Cardiac fibroblast (primary cell): ENCODE measurements around the gene ELP5.
A peak's percentile ranks its signal among the peaks of the same experiment; 100 is the strongest.

Experiments
- DNase-seq, 2 donors: peaks; one replicate each; pipeline versions ENCODE4 v3.0.0 to v3.0.0-alpha.2; 2010; ENCODE audit warnings: low read depth in 2 of 2
- H3K4me3 ChIP-seq, 2 donors: replicated peaks in 1 of 2; 1 replicate in 1 of 2; 2 replicates in 1 of 2; pipeline ENCODE4 v1.5.1; 2011; ENCODE audit warnings: low read depth in 2 of 2, low read length in 2 of 2, mild to moderate bottlenecking in 2 of 2, moderate library complexity in 1 of 2
- TF ChIP-seq, protein P1 (sequence below): IDR thresholded peaks from one replicate; pipeline ENCODE4 v1.5.1; 2011; ENCODE audit warnings: low read depth, mild to moderate bottlenecking, low read length, inconsistent platforms

The ELP5 gene

DNA sequence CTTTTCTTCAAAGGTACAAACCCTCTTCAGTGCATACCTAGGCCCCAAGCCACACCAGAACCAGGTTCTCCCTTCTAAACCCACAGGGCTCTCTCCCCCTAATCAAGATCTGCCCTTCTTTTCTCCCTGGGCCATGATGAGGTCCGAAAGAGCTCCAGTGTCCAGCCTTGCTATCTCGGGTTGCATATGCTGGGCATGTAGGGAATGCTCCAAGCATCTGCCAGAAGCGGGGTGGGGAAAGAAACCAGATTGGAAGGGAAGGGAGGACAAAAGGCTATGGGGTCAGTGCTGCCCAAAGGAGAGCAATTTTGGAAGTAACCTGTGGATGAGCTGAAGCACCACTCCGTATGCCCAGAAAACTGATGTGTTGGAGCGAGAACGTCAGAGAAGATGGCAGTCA is 2.8 kb upstream of the ELP5 start:
- H3K4me3 ChIP-seq = no peak overlapping the region
- TF ChIP-seq, protein P1, sequence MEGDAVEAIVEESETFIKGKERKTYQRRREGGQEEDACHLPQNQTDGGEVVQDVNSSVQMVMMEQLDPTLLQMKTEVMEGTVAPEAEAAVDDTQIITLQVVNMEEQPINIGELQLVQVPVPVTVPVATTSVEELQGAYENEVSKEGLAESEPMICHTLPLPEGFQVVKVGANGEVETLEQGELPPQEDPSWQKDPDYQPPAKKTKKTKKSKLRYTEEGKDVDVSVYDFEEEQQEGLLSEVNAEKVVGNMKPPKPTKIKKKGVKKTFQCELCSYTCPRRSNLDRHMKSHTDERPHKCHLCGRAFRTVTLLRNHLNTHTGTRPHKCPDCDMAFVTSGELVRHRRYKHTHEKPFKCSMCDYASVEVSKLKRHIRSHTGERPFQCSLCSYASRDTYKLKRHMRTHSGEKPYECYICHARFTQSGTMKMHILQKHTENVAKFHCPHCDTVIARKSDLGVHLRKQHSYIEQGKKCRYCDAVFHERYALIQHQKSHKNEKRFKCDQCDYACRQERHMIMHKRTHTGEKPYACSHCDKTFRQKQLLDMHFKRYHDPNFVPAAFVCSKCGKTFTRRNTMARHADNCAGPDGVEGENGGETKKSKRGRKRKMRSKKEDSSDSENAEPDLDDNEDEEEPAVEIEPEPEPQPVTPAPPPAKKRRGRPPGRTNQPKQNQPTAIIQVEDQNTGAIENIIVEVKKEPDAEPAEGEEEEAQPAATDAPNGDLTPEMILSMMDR = no peak
- no peak for DNase-seq

DNA sequence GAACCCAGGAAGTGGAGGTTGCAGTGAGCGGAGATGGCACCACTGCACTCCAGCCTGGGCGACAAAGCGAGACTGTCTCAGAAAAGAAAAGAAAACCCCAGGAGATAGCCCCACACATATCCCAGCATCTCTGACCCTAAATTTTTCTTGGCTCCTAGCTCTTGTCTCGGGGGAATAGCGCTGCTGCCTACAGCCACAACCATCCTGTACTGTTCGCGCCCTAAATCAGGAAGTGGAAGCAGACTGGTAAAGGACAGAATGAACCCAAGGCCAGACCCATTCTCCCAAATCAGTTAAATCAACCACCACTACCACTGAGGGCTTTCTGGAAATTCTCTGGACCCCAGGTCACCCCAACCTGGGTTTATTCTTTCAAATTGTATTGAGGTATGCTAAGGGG is 2.2 kb upstream of the ELP5 start:
- no peak for DNase-seq
- H3K4me3 ChIP-seq = peak overlapping the region; percentile 83 to 89
- TF ChIP-seq, protein P1 = no peak

DNA sequence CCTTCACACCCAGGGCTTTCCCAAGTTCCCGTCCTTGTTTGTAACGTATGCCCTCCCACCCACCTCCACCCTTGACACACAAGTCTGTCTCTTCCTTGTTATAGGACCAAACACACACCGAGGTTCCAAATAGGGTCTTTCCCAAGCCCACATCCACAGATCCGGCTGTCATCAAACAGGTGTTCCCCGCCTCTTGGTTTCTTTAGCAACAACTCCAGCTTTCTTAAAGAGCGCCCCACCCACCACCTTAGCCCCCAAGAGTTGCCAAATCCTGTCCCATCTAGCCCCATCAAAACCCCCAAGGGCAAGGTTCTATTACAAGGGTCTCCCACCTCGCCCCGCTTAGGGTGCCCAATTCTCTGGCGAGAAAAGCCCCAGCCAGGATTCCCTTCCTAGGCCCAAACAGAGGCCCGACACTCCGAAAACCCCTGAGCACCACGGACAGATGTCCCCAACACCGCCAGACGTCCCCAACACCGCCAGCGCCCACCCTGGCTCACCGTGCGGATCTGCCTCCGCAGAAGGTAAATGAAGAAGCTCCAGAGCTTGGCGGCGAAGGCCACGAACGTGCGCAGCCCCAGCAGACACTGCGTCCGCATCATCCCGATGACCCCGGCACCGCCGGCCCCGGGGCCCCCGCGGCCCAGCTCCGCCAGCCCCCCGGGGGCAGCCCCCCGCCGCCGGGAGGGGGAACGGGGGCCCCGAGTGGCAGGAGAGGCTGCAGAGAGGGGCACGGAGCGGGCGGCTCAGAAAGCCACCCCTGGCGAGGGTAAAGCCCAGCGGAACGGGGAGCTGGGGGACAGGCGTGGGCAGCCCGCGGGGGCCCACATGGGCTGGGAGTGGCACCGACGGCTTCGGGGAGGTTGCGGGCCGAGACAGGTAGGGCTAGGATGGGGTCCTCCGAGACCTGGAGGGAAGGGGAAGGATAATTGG is 1.1 kb upstream of the ELP5 start:
- TF ChIP-seq, protein P1 = no peak
- DNase-seq = no peak
- peak overlapping the region; percentile 83 to 89 for H3K4me3 ChIP-seq

DNA sequence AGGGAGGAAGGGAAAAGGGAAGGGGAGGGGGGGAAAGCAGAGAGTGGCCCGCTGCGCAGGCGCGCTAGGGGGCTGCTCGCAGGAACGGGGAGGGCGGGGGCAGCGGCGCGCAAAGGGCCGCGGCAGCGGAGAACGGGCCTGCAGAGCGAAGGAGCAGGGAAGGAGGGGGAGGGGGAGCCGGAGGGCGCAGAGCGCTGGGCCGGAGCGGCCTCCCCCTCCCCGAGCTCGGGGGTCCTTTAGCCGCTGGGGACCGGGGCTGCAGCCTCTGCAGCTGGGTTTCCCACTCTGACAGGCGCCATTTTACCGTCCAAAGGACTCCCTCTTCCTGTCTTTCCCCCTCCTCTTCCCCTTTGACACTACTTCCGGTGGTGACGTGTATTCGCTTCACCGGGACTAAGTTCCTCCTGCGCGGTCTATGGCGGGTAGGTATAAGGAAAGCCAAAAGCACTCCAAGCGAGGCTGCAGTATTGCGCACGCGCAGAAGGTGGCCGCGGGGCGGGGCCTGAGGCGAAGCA is 297 bp upstream of the ELP5 start, which contains the start of gene CTDNEP1:
Gene CTDNEP1 (minus strand): TSS at position 74 of the 515 bp plus-strand sequence. CDS start 438 bp downstream, outside the sequence.
- peak; percentile 100 for DNase-seq
- TF ChIP-seq, protein P1 = no peak
- H3K4me3 ChIP-seq = peak within 1 kb of the TSS; percentile 83 to 89

DNA sequence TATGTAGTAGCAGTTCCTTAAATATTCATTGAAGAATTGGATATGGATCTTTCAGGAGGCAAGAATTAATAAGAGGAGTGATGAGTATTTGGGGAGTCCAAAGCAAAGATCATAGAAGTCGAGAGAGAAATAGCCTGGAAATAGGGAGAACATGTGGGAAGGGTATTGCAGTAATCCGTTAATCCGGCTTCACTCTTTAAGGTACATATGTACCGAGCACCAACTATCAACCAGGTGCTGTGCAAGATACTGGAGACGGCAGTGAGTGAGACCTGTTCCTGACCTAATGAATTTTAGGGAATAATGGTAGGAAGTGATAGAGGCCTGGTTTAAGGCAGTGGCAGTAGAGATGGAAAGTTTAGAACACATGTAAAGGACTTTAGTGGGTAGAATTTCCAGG is 1.1 kb downstream of the ELP5 start:
- DNase-seq = no peak
- TF ChIP-seq, protein P1 = no peak
- peak overlapping the region; percentile 73 to 89 for H3K4me3 ChIP-seq

DNA sequence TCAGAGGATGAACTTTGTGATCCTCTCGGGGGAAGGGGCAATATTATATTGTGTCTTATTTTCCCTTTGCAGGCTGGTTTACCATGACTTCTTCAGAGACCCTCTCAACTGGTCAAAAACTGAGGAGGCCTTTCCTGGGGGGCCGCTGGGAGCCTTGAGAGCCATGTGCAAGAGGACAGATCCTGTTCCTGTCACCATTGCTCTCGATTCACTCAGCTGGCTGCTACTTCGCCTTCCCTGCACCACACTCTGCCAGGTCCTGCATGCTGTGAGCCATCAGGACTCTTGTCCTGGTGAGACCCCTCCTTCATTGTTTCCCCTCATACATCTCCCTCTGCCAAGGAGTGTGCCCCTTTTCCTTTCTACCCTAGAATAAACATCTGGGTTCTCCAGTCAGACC is 2.5 kb downstream of the ELP5 start:
- DNase-seq = no peak
- TF ChIP-seq, protein P1 = no peak
- no peak overlapping the region for H3K4me3 ChIP-seq
